ENCODE results near the gene PLPPR1. TPM values are rescaled to one million over a fixed set of nuclear protein-coding genes. Genes with fewer than 3 reads are reported as not detected.

Gene PLPPR1
- total RNA-seq, 1 experiment from 2014 or later: 2.4 TPM

DNA sequence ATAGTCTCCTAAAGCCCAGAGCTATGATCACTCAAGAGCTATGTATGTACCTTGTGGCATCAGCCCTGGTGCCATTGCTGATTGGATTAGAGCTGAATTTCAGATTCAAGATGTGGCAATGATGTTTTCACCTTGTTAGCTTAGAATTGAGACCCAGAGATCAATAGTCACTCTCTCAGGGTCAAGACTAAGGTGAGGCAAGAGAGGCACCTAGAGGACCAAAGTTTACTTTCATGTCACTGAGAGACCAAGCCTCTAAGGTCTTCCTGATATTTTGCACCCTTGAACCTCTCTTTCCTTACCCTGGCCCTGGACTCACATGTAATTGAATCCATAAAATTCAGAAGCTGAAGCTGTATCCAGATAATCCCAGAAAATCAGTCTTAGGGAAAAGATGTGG lies 313.4 kb downstream of the PLPPR1 start:
- no peak for DNase-seq
- no peak overlapping the region for H3T11ph ChIP-seq (ENCODE audit: low read length)
- H3K18ac ChIP-seq (ENCODE audit: insufficient read length, low read depth, low read length): no peak overlapping the region
- no peak overlapping the region for H2BK5ac ChIP-seq (ENCODE audit: insufficient read length, low read length)
- H2BK120ac ChIP-seq (ENCODE audit: low read depth, low read length, poor library complexity, severe bottlenecking): no peak overlapping the region
- TF ChIP-seq, protein P1, sequence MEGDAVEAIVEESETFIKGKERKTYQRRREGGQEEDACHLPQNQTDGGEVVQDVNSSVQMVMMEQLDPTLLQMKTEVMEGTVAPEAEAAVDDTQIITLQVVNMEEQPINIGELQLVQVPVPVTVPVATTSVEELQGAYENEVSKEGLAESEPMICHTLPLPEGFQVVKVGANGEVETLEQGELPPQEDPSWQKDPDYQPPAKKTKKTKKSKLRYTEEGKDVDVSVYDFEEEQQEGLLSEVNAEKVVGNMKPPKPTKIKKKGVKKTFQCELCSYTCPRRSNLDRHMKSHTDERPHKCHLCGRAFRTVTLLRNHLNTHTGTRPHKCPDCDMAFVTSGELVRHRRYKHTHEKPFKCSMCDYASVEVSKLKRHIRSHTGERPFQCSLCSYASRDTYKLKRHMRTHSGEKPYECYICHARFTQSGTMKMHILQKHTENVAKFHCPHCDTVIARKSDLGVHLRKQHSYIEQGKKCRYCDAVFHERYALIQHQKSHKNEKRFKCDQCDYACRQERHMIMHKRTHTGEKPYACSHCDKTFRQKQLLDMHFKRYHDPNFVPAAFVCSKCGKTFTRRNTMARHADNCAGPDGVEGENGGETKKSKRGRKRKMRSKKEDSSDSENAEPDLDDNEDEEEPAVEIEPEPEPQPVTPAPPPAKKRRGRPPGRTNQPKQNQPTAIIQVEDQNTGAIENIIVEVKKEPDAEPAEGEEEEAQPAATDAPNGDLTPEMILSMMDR (conservative IDR thresholded peaks at IDR 0.05): no peak
- no peaks in the 10 kb centered on the region for H3K79me1 ChIP-seq (ENCODE audit: insufficient read depth, low read depth, low read length, poor library complexity, severe bottlenecking)
- no peak overlapping the region for H2AFZ ChIP-seq (ENCODE audit: low read length)
- H3K4me2 ChIP-seq (ENCODE audit: insufficient read depth, insufficient read length, low read length): no peak overlapping the region
- no peak overlapping the region for H2BK15ac ChIP-seq (ENCODE audit: low read depth, low read length)
- H3K56ac ChIP-seq (ENCODE audit: insufficient read length, low read depth, low read length): no peak overlapping the region
- H2BK20ac ChIP-seq (ENCODE audit: low read depth, low read length, poor library complexity, severe bottlenecking): no peak overlapping the region
- no peaks in the 10 kb centered on the region for H4K20me1 ChIP-seq (ENCODE audit: control insufficient read depth, insufficient read depth, insufficient read length)
- no peak overlapping the region for H3K23ac ChIP-seq (ENCODE audit: insufficient read length, low read depth, low read length)
- Mint-ChIP-seq H3K27me3 (ENCODE audit: low read depth) (peaks cover 3% of the 10 kb centered on the region; the same call in 1 of the 2 replicates), H3K4me3 (no peak overlapping the region), H3K4me1 (peaks cover 4 to 8% of the 10 kb centered on the region in 2 experiments), H3K9me3 (peaks cover 0 to 7% of the 10 kb centered on the region in 2 experiments; a peak in 3 of 5 replicates), H3K27ac (no peak overlapping the region), H3K36me3 (ENCODE audit: insufficient read depth in 1 of 3, low read depth in 3 of 3) (peaks cover 0 to 9% (median 0%) of the 10 kb centered on the region in 3 experiments; a peak in 2 of 7 replicates)
- H2AK5ac ChIP-seq (ENCODE audit: insufficient read length, low read length): no peak overlapping the region
- H2BK12ac ChIP-seq (ENCODE audit: insufficient read length, low read depth, low read length): no peak overlapping the region
- H4K8ac ChIP-seq (replicated peaks; ENCODE audit: insufficient read length, low read depth, low read length): no peak overlapping the region
- H4K91ac ChIP-seq (ENCODE audit: insufficient read length, low read depth, low read length): no peak overlapping the region
- H3K14ac ChIP-seq (ENCODE audit: insufficient read depth, low read length): no peak overlapping the region
- H4K5ac ChIP-seq (ENCODE audit: insufficient read length, low read depth, low read length): no peak overlapping the region
- no peak overlapping the region for H3K9ac ChIP-seq (ENCODE audit: extremely low read depth, insufficient read length, low read length)
- no peak overlapping the region for H3K4ac ChIP-seq (ENCODE audit: low read depth, low read length)
- H3K23me2 ChIP-seq (ENCODE audit: insufficient read length, low read depth, low read length, poor library complexity, severe bottlenecking): no peaks in the 10 kb centered on the region
- no peaks in the 10 kb centered on the region for H3K79me2 ChIP-seq (ENCODE audit: insufficient read depth, low read length)
- H3K27ac ChIP-seq (ENCODE audit: insufficient read length, low read depth, low read length): no peak overlapping the region
- H3K4me1 ChIP-seq (ENCODE audit: insufficient read depth, low read length): no peaks in the 10 kb centered on the region
- H3K9me3 ChIP-seq (ENCODE audit: control insufficient read depth, low read depth, low read length): no peaks in the 10 kb centered on the region
- no peaks in the 10 kb centered on the region for H3K27me3 ChIP-seq (ENCODE audit: insufficient read depth, low read length)
